ENCODE measurements around the gene CAPN2.

Gene CAPN2

GRCh38 chr1:223819730-223820514, 107.6 kb downstream of the CAPN2 start:
- H2AFZ ChIP-seq (ENCODE audit: low read depth, low read length), result no peak overlapping the region
- no peak overlapping the region for H3K4me3 ChIP-seq (ENCODE audit: low read length)
- H3K9me3 ChIP-seq (ENCODE audit: low read length), result no peaks in the 10 kb centered on the region
- H3K4me1 ChIP-seq (ENCODE audit: insufficient read depth, low read length), result no peaks in the 10 kb centered on the region
- peaks cover 33% of the 10 kb centered on the region for H3K36me3 ChIP-seq (ENCODE audit: insufficient read depth, low read length)
- H3K27me3 ChIP-seq (ENCODE audit: insufficient read depth, low read length), result no peaks in the 10 kb centered on the region

DNA sequence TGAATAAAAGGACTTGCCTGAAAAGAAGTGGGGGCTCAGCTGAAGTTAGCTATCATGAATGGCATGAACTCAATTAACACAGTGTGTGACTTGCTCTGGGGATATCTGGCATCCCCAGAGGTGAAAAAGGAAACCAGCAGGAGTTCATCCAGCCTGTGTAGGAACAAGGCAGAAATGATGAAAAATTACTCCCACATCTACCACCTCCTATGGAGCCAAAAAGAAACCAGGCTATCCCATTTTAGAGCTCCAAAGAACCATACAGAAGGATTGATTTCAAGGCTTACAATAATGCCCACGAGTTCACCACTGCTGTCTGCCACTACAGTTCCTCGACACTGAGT, 108.1 kb downstream of the CAPN2 start:
- Histone ChIP-seq H3K4me3 (ENCODE audit: low read length) (no peak overlapping the region), H3K4me1 (ENCODE audit: insufficient read depth, low read length) (no peaks in the 10 kb centered on the region), H2AFZ (ENCODE audit: low read depth, low read length) (no peak overlapping the region), H3K9me3 (ENCODE audit: low read length) (no peaks in the 10 kb centered on the region), H3K36me3 (ENCODE audit: insufficient read depth, low read length) (peaks cover 33% of the 10 kb centered on the region), H3K27me3 (ENCODE audit: insufficient read depth, low read length) (no peaks in the 10 kb centered on the region)

DNA sequence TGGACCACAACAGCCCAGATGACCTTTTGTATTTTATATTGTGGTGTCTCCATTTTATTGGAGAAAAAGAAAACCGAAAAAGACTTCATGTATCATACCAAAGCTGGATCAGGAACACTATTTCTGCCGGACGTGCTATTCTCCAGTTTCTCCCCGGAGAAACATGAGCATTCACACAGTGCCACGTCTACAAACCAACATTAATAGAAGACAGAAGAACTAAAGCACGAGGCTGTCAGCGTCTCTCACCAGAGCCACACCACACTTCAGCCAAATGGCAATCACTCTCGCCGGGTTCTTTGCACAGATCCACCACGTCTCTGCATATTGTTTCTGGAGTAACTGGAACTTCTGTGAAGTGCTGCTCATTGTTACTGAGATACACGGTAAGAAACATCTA, 108.6 kb downstream of the CAPN2 start:
- H3K36me3 ChIP-seq (ENCODE audit: insufficient read depth, low read length), result peaks cover 31% of the 10 kb centered on the region
- no peak overlapping the region for H3K4me3 ChIP-seq (ENCODE audit: low read length)
- H3K27me3 ChIP-seq (ENCODE audit: insufficient read depth, low read length), result no peaks in the 10 kb centered on the region
- no peak overlapping the region for H2AFZ ChIP-seq (ENCODE audit: low read depth, low read length)
- H3K4me1 ChIP-seq (ENCODE audit: insufficient read depth, low read length), result no peaks in the 10 kb centered on the region
- no peaks in the 10 kb centered on the region for H3K9me3 ChIP-seq (ENCODE audit: low read length)

GRCh38 chr1:223824287-223824686, 111.9 kb downstream of the CAPN2 start:
- Histone ChIP-seq H3K27me3 (ENCODE audit: insufficient read depth, low read length) (no peaks in the 10 kb centered on the region), H3K36me3 (ENCODE audit: insufficient read depth, low read length) (peaks cover 19% of the 10 kb centered on the region), H3K9me3 (ENCODE audit: low read length) (no peaks in the 10 kb centered on the region), H3K4me1 (ENCODE audit: insufficient read depth, low read length) (no peaks in the 10 kb centered on the region), H2AFZ (ENCODE audit: low read depth, low read length) (no peak overlapping the region), H3K4me3 (ENCODE audit: low read length) (no peak overlapping the region)

GRCh38 chr1:223824712-223825111, 112.4 kb downstream of the CAPN2 start:
- H2AFZ ChIP-seq (ENCODE audit: low read depth, low read length), result no peak overlapping the region
- peaks cover 17% of the 10 kb centered on the region for H3K36me3 ChIP-seq (ENCODE audit: insufficient read depth, low read length)
- H3K27me3 ChIP-seq (ENCODE audit: insufficient read depth, low read length), result no peaks in the 10 kb centered on the region
- H3K4me3 ChIP-seq (ENCODE audit: low read length), result no peak overlapping the region
- H3K9me3 ChIP-seq (ENCODE audit: low read length), result no peaks in the 10 kb centered on the region
- H3K4me1 ChIP-seq (ENCODE audit: insufficient read depth, low read length), result no peaks in the 10 kb centered on the region

Data from neuron (in vitro differentiated cells).